Ovary (tissue), 9 donors: Measurements from ENCODE around the gene RSPO3. TPM values are rescaled to one million over a fixed set of nuclear protein-coding genes. Genes with fewer than 3 reads are reported as not detected.
A peak's percentile ranks its signal among the peaks of the same experiment; 100 is the strongest.

ENCODE experiments used
- DNase-seq, 5 donors: peaks; one replicate each; pipeline ENCODE4 v3.0.0-alpha.2; 2019 to 2020
- H3K27ac ChIP-seq, 2 donors: fragments of 200-600 bp; one replicate each; pipeline versions ENCODE4 v1.5.1 to v1.8.0; 2019 to 2022
- H3K27me3 ChIP-seq: fragments of 200-600 bp; one replicate; pipeline ENCODE4 v1.8.0; 2022
- H3K36me3 ChIP-seq: fragments of 200-600 bp; sonication (generic); one replicate; pipeline ENCODE4 v1.5.1; 2019
- H3K4me1 ChIP-seq: one replicate; pipeline ENCODE4 v1.8.1; 2013; ENCODE audit warnings: mild to moderate bottlenecking, moderate library complexity; ENCODE audit not compliant: insufficient read depth
- H3K4me3 ChIP-seq: fragments of 200-600 bp; sonication (generic); one replicate; pipeline ENCODE4 v1.5.1; 2017
- H3K9me3 ChIP-seq, 2 donors: fragments of 200-600 bp in 1 of 2; sonication (generic) in 1 of 2; one replicate each; pipeline versions ENCODE4 v1.5.1 to v1.8.1; 2013 to 2019; ENCODE audit warnings: mild to moderate bottlenecking in 1 of 2, moderate library complexity in 1 of 2
- EP300 ChIP-seq: sonication (generic); formaldehyde crosslinking; IDR thresholded peaks from one replicate; pipeline ENCODE4 v1.6.1; 2017; ENCODE audit warnings: antibody characterized with exemption
- POLR2A ChIP-seq: fragments of 450-650 bp; IDR thresholded peaks from one replicate; pipeline ENCODE4 v1.6.1; 2017; ENCODE audit warnings: antibody characterized with exemption, mild to moderate bottlenecking, moderate library complexity
- whole genome bisulfite sequencing, 3 donors: extraction: QIAGEN DNeasy Blood & Tissue Kit in 1 of 3; methylation state at CpG; one replicate each; pipeline versions ENCODE4 v1.1.5 to v1.1.7; 2013 to 2017; 5-methylcytosine and 5-hydroxymethylcytosine counted together
- intact Hi-C, 4 donors: fragments of 100-400 bp; cut with DNase I; formaldehyde crosslinking; loops; one replicate each; pipeline versions ENCODE4 v1.11.0 to v1.15.1; 2022 to 2023
- polyA plus RNA-seq, 2 donors: library from polyadenylated mRNA; stranded (reverse); fragments of 200-250 nt in 1 of 2; fragments of 350-450 nt in 1 of 2; fragmentation: Illumina TruSeq in 1 of 2; extraction: RNeasy Lipid Tissue Mini Kit (QIAGEN cat#74804) in 1 of 2; gene quantifications; one replicate each; pipeline ENCODE4 v1.2.3, GENCODE V29; 2013 to 2014
- total RNA-seq, 7 donors: library from RNA; depleted of rRNA in 2 of 7; stranded (reverse); fragments of >200 nt in 2 of 7; fragmentation: NEBNext Ultra II Directional in 3 of 7; extraction: Animal tissue kit (Norgen Biotek cat#: 25700) in 3 of 7; gene quantifications; one replicate each; pipeline versions ENCODE4 v1.1.0 to v1.2.4, GENCODE V29; 2016 to 2023
- TF ChIP-seq, protein P1 (sequence below), 3 donors: fragments of 450-650 bp in 2 of 3; fragments of 200-600 bp in 1 of 3; IDR thresholded peaks; one replicate each; pipeline versions ENCODE4 v1.5.1 to v1.8.0; 2016 to 2022; ENCODE audit warnings: antibody characterized with exemption in 3 of 3, mild to moderate bottlenecking in 1 of 3
- donor health status: DM: no; HTN: no; CAD: no; lungs with moderate emphysema.
- donor health status: DM: no; HTN: no; CAD: no.
- donor health status: Bipolar disorder and iron deficiency.
- donor health status: DM: yes; HTN: yes; CAD: no.
- donor health status: DM: no; HTN: no; CAD: no.
- donor health status: DM: yes; HTN: yes; CAD: no.

The RSPO3 gene
- total and polyA plus RNA-seq, 9 donors: 0.12 to 35.9 (median 1.6) TPM; not detected in 1

DNA sequence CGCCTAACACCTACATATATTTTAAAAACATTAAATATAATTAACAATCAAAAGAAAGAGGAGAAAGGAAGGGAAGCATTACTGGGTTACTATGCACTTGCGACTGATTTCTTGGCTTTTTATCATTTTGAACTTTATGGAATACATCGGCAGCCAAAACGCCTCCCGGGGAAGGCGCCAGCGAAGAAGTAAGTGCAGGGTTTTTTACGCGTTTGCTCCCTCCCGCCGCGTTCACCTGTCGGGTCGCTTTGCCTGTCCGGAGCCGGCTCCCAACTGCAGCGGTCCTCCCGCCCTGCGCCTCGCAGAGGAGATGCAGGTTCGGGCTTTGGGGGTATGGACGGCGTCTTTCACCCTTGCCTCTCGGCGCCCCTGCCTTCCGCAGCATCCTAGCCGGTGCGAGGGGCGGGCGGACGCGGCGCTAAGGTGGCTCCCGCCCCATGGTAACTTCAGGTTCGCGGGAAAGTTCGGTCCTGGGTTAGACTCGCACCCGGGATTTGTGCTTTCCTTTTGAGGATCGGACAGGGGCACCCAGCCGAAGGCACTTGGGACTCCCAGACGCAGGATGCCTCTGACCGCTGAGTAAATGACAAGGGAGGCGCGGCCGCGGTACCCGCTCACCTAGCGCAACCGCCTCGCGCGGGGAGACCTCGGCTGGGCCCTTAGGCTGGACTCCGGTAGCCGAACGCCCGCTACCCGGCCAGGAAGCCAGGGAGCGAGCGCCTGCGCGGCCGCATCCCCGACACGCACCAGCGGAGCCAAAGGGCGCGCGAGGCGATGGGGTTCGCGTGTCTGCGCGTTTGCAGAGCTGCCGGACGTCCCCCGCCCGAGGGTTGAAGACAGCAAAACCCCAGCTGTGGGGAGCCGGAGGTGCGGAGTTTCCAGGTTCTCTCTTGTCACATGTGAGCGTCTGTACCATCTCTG is 891 bp downstream of the RSPO3 start:
- peak in 3 of 5 donors; percentile 14 to 31 (median 14) for DNase-seq
- WGBS, 3 donors: 0 to 1% (median 1%) methylated on average over 67 to 82 of the region's 82 CpGs
- Histone ChIP-seq H3K27ac (peak overlapping the region in 1 of 2 donors; percentile 11), H3K9me3 (no peaks in the 10 kb centered on the region), H3K4me1 (peaks cover 5% of the 10 kb centered on the region), H3K27me3 (no peaks in the 10 kb centered on the region), H3K4me3 (peak overlapping the region; percentile 44), H3K36me3 (no peaks in the 10 kb centered on the region)
- TF ChIP-seq POLR2A (no peak), EP300 (no peak)
- TF ChIP-seq, protein P1, sequence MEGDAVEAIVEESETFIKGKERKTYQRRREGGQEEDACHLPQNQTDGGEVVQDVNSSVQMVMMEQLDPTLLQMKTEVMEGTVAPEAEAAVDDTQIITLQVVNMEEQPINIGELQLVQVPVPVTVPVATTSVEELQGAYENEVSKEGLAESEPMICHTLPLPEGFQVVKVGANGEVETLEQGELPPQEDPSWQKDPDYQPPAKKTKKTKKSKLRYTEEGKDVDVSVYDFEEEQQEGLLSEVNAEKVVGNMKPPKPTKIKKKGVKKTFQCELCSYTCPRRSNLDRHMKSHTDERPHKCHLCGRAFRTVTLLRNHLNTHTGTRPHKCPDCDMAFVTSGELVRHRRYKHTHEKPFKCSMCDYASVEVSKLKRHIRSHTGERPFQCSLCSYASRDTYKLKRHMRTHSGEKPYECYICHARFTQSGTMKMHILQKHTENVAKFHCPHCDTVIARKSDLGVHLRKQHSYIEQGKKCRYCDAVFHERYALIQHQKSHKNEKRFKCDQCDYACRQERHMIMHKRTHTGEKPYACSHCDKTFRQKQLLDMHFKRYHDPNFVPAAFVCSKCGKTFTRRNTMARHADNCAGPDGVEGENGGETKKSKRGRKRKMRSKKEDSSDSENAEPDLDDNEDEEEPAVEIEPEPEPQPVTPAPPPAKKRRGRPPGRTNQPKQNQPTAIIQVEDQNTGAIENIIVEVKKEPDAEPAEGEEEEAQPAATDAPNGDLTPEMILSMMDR (IDR thresholded peaks at IDR 0.05): no peak
- intact Hi-C loops: loop anchor here in 1 of 4 donors (10.0 kb wide), 1 partner anchor 1475 kb away; no protein-coding TSS in a partner anchor

DNA sequence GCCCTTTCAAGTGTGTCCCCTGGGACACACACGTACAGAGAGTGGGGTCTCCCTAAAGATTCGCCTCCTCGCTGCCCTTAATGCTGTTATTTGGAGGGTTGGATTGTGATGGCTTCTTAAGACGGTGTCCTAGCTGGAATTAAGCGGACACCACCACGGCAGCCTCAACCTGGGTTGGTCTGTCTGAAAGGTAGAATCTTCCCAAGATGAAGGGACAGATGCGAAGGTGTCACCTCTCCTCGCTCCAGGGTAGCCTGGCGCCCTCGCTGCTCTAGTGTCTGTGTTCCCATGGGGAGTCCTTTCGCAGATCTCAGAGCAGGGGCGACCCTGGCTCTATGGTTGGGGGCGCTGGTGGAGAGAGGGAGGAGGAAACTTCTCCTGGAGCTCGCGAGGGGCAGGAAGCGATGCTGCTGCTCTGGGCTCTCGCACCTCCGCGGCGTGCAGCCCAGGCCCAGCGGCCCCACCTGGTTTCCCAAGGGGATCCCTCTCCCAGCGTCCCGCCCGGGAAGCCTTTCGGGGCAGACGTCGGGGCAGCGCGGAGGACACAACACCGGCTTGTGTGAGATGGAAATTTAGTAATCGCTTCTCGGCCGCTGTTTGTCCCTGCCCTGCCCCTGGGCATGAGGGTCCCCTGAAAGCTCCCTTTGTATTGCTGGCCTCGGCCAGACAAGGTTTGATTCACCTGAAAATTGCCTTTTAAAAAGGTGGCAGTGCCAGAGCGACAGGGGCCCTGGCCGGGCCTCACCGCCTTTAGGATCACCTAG is 1.7 kb downstream of the RSPO3 start:
- H3K27me3 ChIP-seq: no peaks in the 10 kb centered on the region
- 6 to 12% (median 9%) methylated on average over 33 to 37 of the region's 37 CpGs for WGBS, 3 donors
- no peak overlapping the region for H3K27ac ChIP-seq

DNA sequence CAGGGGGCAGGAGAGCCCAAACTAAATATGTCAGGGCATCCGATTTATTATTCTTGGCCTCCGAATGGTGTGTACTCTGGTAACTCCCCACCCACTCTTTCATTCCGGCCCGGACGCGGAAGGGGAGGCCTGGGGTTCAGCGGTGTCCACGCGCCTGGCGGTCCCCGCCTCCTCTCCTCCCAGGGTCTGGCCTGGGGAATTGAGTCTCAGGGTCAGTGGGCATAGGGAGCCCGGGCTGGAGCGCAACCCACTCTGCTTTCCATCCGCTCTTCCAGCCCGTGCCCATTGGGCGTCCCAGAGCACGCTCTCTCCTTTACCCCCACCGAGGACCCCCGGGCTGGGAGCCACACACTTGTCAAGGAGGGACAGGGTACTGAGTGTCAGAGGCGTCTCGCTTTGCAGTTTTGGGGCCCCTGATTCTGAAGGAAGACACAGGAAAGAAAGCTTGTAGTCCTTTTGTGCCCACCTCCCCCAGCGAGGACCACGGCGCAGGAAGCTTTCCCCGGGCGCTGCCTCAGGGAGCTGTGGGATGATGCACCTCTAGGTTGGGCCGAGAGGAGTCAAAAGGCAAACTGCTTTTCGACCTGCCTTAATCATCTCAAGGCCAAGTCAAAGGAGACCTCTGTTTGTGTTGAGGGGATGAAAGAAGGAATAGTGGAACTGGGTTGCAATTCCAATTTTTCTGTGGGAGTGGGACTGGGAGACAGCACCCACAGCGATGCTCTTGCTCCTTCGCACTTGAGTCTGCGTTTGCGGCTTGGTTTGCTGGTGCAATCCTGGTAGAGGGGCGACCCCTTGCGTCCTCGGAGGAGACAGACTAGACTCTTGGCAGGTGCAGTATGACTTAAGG is 2.5 kb downstream of the RSPO3 start:
- intact Hi-C loops: loop anchor here in 1 of 4 donors (10.0 kb wide), 1 partner anchor 1474 kb away; no protein-coding TSS in a partner anchor
- DNase-seq: peak in 3 of 5 donors; percentile 55 to 68 (median 61)
- TF ChIP-seq POLR2A: no peak
- TF ChIP-seq, protein P1 (IDR thresholded peaks at IDR 0.05): peak in 1 of 3 donors; percentile 31
- Histone ChIP-seq H3K27ac (no peak overlapping the region), H3K4me1 (peaks cover 5% of the 10 kb centered on the region), H3K36me3 (no peaks in the 10 kb centered on the region), H3K4me3 (peak overlapping the region; percentile 44), H3K9me3 (no peaks in the 10 kb centered on the region), H3K27me3 (no peaks in the 10 kb centered on the region)
- WGBS, 3 donors: 5 to 13% (median 12%) methylated on average over 33 to 35 of the region's 35 CpGs

More for the DNA sequence above, 1.7 kb downstream of the RSPO3 start:
- peaks cover 5% of the 10 kb centered on the region for H3K4me1 ChIP-seq
- intact Hi-C loops: loop anchor here in 1 of 4 donors (10.0 kb wide), 1 partner anchor 1475 kb away; no protein-coding TSS in a partner anchor
- H3K36me3 ChIP-seq: no peaks in the 10 kb centered on the region
- peak overlapping the region; percentile 44 for H3K4me3 ChIP-seq
- H3K9me3 ChIP-seq: no peaks in the 10 kb centered on the region
- peak in 1 of 5 donors; percentile 6 for DNase-seq
- TF ChIP-seq, protein P1 (IDR thresholded peaks at IDR 0.05): no peak
- no peak for TF ChIP-seq EP300
- no peak for TF ChIP-seq POLR2A
